Body of pancreas (tissue), 4 donors: ENCODE data around the gene DHX15. TPM values are rescaled to one million over a fixed set of nuclear protein-coding genes. Genes with fewer than 3 reads are reported as not detected.

Experiments used
- ATAC-seq: fragments of 150-250 bp; one replicate; pipeline ENCODE4 v1.9.1; 2016
- DNase-seq, 4 donors: peaks; one replicate each; pipeline ENCODE4 v3.0.0-alpha.2; 2019
- H3K27ac ChIP-seq, 4 donors: fragments of 200-600 bp; sonication (generic); 1 replicate in 3 of 4; 2 replicates in 1 of 4; pipeline versions ENCODE4 v1.5.1 to v1.6.1; 2016 to 2019; ENCODE audit warnings: mild to moderate bottlenecking in 1 of 4, mixed read lengths in 1 of 4, moderate library complexity in 1 of 4
- H3K27me3 ChIP-seq, 2 donors: fragments of 200-600 bp; sonication (generic); one replicate each; pipeline ENCODE4 v1.6.0; 2016; ENCODE audit warnings: mild to moderate bottlenecking in 1 of 2
- H3K36me3 ChIP-seq, 2 donors: fragments of 200-600 bp; sonication (generic); replicated peaks in 1 of 2; 2 replicates each; pipeline ENCODE4 v1.5.1; 2016; ENCODE audit warnings: low read depth in 2 of 2; ENCODE audit not compliant: insufficient read depth in 1 of 2
- H3K4me1 ChIP-seq: fragments of 200-600 bp; sonication (generic); one replicate; pipeline ENCODE4 v1.6.0; 2016
- H3K4me3 ChIP-seq, 2 donors: fragments of 200-600 bp; sonication (generic); 1 replicate in 1 of 2; 2 replicates in 1 of 2; pipeline ENCODE4 v1.5.1; 2016 to 2019
- H3K9me3 ChIP-seq, 3 donors: fragments of 200-600 bp; sonication (generic); 1 replicate in 2 of 3; 2 replicates in 1 of 3; pipeline ENCODE4 v1.5.1; 2016
- CTCF ChIP-seq, 7 experiments: fragments of 450-650 bp in 4 of 7; fragments of 200-600 bp in 3 of 7; sonication (generic) in 3 of 7; IDR thresholded peaks; one replicate each; pipeline ENCODE4 v1.5.1; 2016 to 2019; ENCODE audit warnings: antibody characterized with exemption in 7 of 7
- POLR2A ChIP-seq, 3 donors: fragments of 450-650 bp; IDR thresholded peaks; one replicate each; pipeline ENCODE4 v1.6.1; 2016; ENCODE audit warnings: antibody characterized with exemption in 3 of 3, mild to moderate bottlenecking in 2 of 3
- WGBS, 2 donors: methylation state at CpG; one replicate each; pipeline ENCODE4 v1.1.5; 2017; 5-methylcytosine and 5-hydroxymethylcytosine counted together
- intact Hi-C: fragments of 100-400 bp; cut with DNase I; formaldehyde crosslinking; loops from one replicate; pipeline ENCODE4 v1.15.1; 2023
- total RNA-seq, 2 donors: library from RNA; depleted of rRNA; stranded (reverse); fragments of >200 nt; gene quantifications; one replicate each; pipeline ENCODE4 v1.1.0, GENCODE V29; 2016

Gene DHX15
- total RNA-seq, 2 donors from 2014 or later = 83.7 to 104 TPM

GRCh38 chr4:24537025-24537424, 47.3 kb downstream of the DHX15 start:
- no peak for TF ChIP-seq CTCF (IDR thresholded peaks at IDR 0.05)
- no peak for TF ChIP-seq POLR2A (IDR thresholded peaks at IDR 0.05)
- DNase-seq = no peak
- intact Hi-C loops = no loop called here
- peaks cover 0 to 16% of the 10 kb centered on the region in 2 donors for H3K36me3 ChIP-seq
- H3K27ac ChIP-seq = no peak overlapping the region
- no peaks in the 10 kb centered on the region for H3K9me3 ChIP-seq
- 86 to 90% methylated on average over 7 of the region's 7 CpGs for WGBS, 2 donors
- no peak for ATAC-seq
- no peaks in the 10 kb centered on the region for H3K27me3 ChIP-seq
- no peaks in the 10 kb centered on the region for H3K4me1 ChIP-seq
- no peak overlapping the region for H3K4me3 ChIP-seq

GRCh38 chr4:24535399-24535798, 49.0 kb downstream of the DHX15 start:
- no peak overlapping the region for H3K4me3 ChIP-seq
- H3K9me3 ChIP-seq = no peaks in the 10 kb centered on the region
- TF ChIP-seq CTCF (IDR thresholded peaks at IDR 0.05) (no peak), POLR2A (IDR thresholded peaks at IDR 0.05) (no peak)
- no peak overlapping the region for H3K27ac ChIP-seq
- H3K27me3 ChIP-seq = no peaks in the 10 kb centered on the region
- intact Hi-C loops = no loop called here
- H3K4me1 ChIP-seq = no peaks in the 10 kb centered on the region
- ATAC-seq = no peak
- no peak for DNase-seq
- WGBS, 2 donors = 97 to 98% methylated on average over 3 of the region's 3 CpGs
- H3K36me3 ChIP-seq = peaks cover 0 to 13% of the 10 kb centered on the region in 2 donors

- Histone ChIP-seq H3K4me3 (no peak overlapping the region), H3K9me3 (no peaks in the 10 kb centered on the region), H3K36me3 (peaks cover 0 to 15% of the 10 kb centered on the region in 2 donors), H3K4me1 (no peaks in the 10 kb centered on the region), H3K27ac (no peak overlapping the region), H3K27me3 (no peaks in the 10 kb centered on the region)
- 91 to 95% methylated on average over 4 of the region's 4 CpGs for WGBS, 2 donors
- intact Hi-C loops = no loop called here
- no peak for ATAC-seq
- no peak for TF ChIP-seq POLR2A (IDR thresholded peaks at IDR 0.05)
- TF ChIP-seq CTCF (IDR thresholded peaks at IDR 0.05) = no peak
- no peak for DNase-seq
Measured at GRCh38 chr4:24533364-24533763, 51.0 kb downstream of the DHX15 start.

GRCh38 chr4:24529555-24529954, 54.8 kb downstream of the DHX15 start:
- no peak for ATAC-seq
- no peak for TF ChIP-seq CTCF (IDR thresholded peaks at IDR 0.05)
- TF ChIP-seq POLR2A (IDR thresholded peaks at IDR 0.05) = no peak
- H3K4me3 ChIP-seq = no peak overlapping the region
- H3K36me3 ChIP-seq = peaks cover 0 to 20% of the 10 kb centered on the region in 2 donors
- DNase-seq = no peak
- no peaks in the 10 kb centered on the region for H3K9me3 ChIP-seq
- intact Hi-C loops = no loop called here
- H3K27me3 ChIP-seq = no peaks in the 10 kb centered on the region
- H3K4me1 ChIP-seq = no peaks in the 10 kb centered on the region
- 72 to 79% methylated on average over 2 of the region's 2 CpGs for WGBS, 2 donors
- H3K27ac ChIP-seq = no peak overlapping the region

GRCh38 chr4:24527371-24527770, 57.0 kb downstream of the DHX15 start:
- no peaks in the 10 kb centered on the region for H3K9me3 ChIP-seq

More at GRCh38 chr4:24527371-24527770, 57.0 kb downstream of the DHX15 start:
- TF ChIP-seq CTCF (IDR thresholded peaks at IDR 0.05) (no peak), POLR2A (IDR thresholded peaks at IDR 0.05) (no peak)
- H3K4me3 ChIP-seq = no peak overlapping the region
- intact Hi-C loops = no loop called here
- H3K4me1 ChIP-seq = no peaks in the 10 kb centered on the region
- DNase-seq (no peak), ATAC-seq (no peak)
- no peaks in the 10 kb centered on the region for H3K27me3 ChIP-seq
- H3K27ac ChIP-seq = no peak overlapping the region
- WGBS, 2 donors = 77% methylated on average over 3 of the region's 3 CpGs
- H3K36me3 ChIP-seq = peaks cover 0 to 17% of the 10 kb centered on the region in 2 donors
